HepG2 (cell line): ENCODE data around the gene LSM12. TPM values are rescaled to one million over a fixed set of nuclear protein-coding genes. Genes with fewer than 3 reads are reported as not detected.

ENCODE experiments used
- ATAC-seq: fragments of 200-7000 bp; cut with Tn5 transposase; 3 replicates; pipeline ENCODE4 v1.9.1; 2020; ENCODE audit warnings: mild to moderate bottlenecking, moderate library complexity
- BruUV-seq: library from RNA; stranded (reverse); fragments of 400-500 nt; replicated peaks from 2 replicates; lab custom pipeline; 2021; lab: Mats Ljungman, UMichigan
- CTCF ChIA-PET: fragments of 300-600 bp; formaldehyde crosslinking; extraction: SDS; loops from one replicate; lab custom pipeline; 2021; ENCODE audit warnings: low total read pairs, inconsistent platforms, low intra/inter-chr PET ratio; lab: Yijun Ruan, JAX
- POLR2A ChIA-PET: fragments of 350-600 bp; sonication (Branson Sonifier 250); formaldehyde crosslinking; loops from one replicate; lab custom pipeline; 2020; ENCODE audit warnings: antibody characterized with exemption, inconsistent platforms; lab: Yijun Ruan, JAX
- DNase-seq: peaks from one replicate; pipeline ENCODE4 v3.0.0-alpha.2; 2015; ENCODE audit warnings: low spot score
- FAIRE-seq: peaks from 3 replicates; lab custom pipeline; 2011; peaks lifted over from hg19 to GRCh38; lab: Jason Lieb, UNC
- H2AFZ ChIP-seq: one replicate; pipeline ENCODE4 v1.6.1; 2011; ENCODE audit warnings: low read length, inconsistent platforms
- H3K27ac ChIP-seq: fragments of 300-600 bp; 3 replicates; pipeline ENCODE4 v1.8.0; 2011; ENCODE audit warnings: mixed run types, mild to moderate bottlenecking, mixed read lengths, low read length, inconsistent platforms; ENCODE audit not compliant: insufficient read depth; ENCODE audit errors: extremely low read length
- H3K27me3 ChIP-seq, 2 experiments: fragments of 200-600 bp in 1 of 2; 2 replicates in 1 of 2; 3 replicates in 1 of 2; pipeline versions ENCODE4 v1.6.0 to v1.8.0; 2011; ENCODE audit warnings: low read length in 2 of 2, mild to moderate bottlenecking in 2 of 2, moderate library complexity in 2 of 2, inconsistent platforms in 1 of 2; ENCODE audit not compliant: insufficient read depth in 2 of 2, control insufficient read depth in 1 of 2
- H3K36me3 ChIP-seq, 2 experiments: fragments of 200-600 bp in 1 of 2; replicated peaks in 1 of 2; 2 replicates in 1 of 2; 3 replicates in 1 of 2; pipeline versions ENCODE4 v1.5.1 to v1.8.0; 2011; ENCODE audit warnings: low read length in 2 of 2, inconsistent platforms in 1 of 2; ENCODE audit not compliant: insufficient read depth in 2 of 2, control insufficient read depth in 1 of 2
- H3K4me1 ChIP-seq: 2 replicates; pipeline ENCODE4 v1.5.1; 2012; ENCODE audit warnings: low read length, inconsistent platforms; ENCODE audit not compliant: insufficient read depth
- H3K4me2 ChIP-seq: 2 replicates; pipeline ENCODE4 v1.6.0; 2011; ENCODE audit warnings: low read depth, low read length, inconsistent platforms
- H3K4me3 ChIP-seq, 3 experiments: fragments of 200-600 bp in 1 of 3; sonication (generic), shearing (Covaris generic) in 1 of 3; replicated peaks in 1 of 3; 2 replicates each; pipeline ENCODE4 v1.5.1; 2011 to 2016; ENCODE audit warnings: low read length in 3 of 3, inconsistent platforms in 2 of 3, low read depth in 2 of 3, mild to moderate bottlenecking in 2 of 3, control low read depth in 1 of 3, mixed read lengths in 1 of 3; ENCODE audit not compliant: insufficient read depth in 1 of 3
- H3K79me2 ChIP-seq: one replicate; pipeline ENCODE4 v1.6.1; 2011; ENCODE audit warnings: low read length, inconsistent platforms; ENCODE audit not compliant: insufficient read depth
- H3K9ac ChIP-seq: 2 replicates; pipeline ENCODE4 v1.6.0; 2011; ENCODE audit warnings: mild to moderate bottlenecking, low read depth, low read length, inconsistent platforms; ENCODE audit not compliant: insufficient read depth
- H3K9me3 ChIP-seq: 2 replicates; pipeline ENCODE4 v1.5.1; 2012; ENCODE audit warnings: mild to moderate bottlenecking, low read length
- H4K20me1 ChIP-seq: 2 replicates; pipeline ENCODE4 v1.6.0; 2011; ENCODE audit warnings: inconsistent platforms, mild to moderate bottlenecking, low read length, moderate library complexity; ENCODE audit not compliant: insufficient read depth
- HIVEP1 ChIP-seq: sonication (generic); formaldehyde crosslinking; IDR thresholded peaks from 2 replicates; pipeline ENCODE4 v1.4.0; 2020; ENCODE audit warnings: mild to moderate bottlenecking, missing genetic modification reagents
- NCOA5 ChIP-seq: sonication (generic); formaldehyde crosslinking; IDR thresholded peaks from 2 replicates; pipeline ENCODE4 v1.4.0; 2020; ENCODE audit warnings: missing genetic modification reagents
- NFYC ChIP-seq: IDR thresholded peaks from 2 replicates; pipeline ENCODE4 v1.6.1; 2016; ENCODE audit warnings: missing genetic modification reagents, missing compliant biosample characterization
- NRL ChIP-seq: sonication (generic); formaldehyde crosslinking; IDR thresholded peaks from 2 replicates; pipeline ENCODE4 v1.5.0; 2020; ENCODE audit warnings: missing genetic modification reagents, mild to moderate bottlenecking, moderate library complexity, borderline replicate concordance
- RAD51 ChIP-seq: fragments of 450-650 bp; IDR thresholded peaks from 2 replicates; pipeline ENCODE4 v1.6.1; 2016; ENCODE audit warnings: borderline replicate concordance
- SP2 ChIP-seq: sonication (generic); formaldehyde crosslinking; IDR thresholded peaks from 2 replicates; pipeline ENCODE4 v1.5.1; 2020; ENCODE audit warnings: mild to moderate bottlenecking, missing genetic modification reagents
- SRF ChIP-seq: IDR thresholded peaks from 2 replicates; pipeline ENCODE4 v1.6.1; 2011; ENCODE audit warnings: mild to moderate bottlenecking, low read depth, low read length, moderate library complexity
- STAT5B ChIP-seq: sonication (generic); formaldehyde crosslinking; IDR thresholded peaks from 2 replicates; pipeline ENCODE4 v1.4.0; 2020; ENCODE audit warnings: missing genetic modification reagents
- U2AF2 ChIP-seq: fragments of 200-400 bp; formaldehyde crosslinking; IDR thresholded peaks from 2 replicates; pipeline ENCODE4 v1.6.1; 2017; ENCODE audit warnings: low read depth, mild to moderate bottlenecking, low read length
- WIZ ChIP-seq: sonication (generic); formaldehyde crosslinking; IDR thresholded peaks from 2 replicates; pipeline ENCODE4 v1.5.1; 2020; ENCODE audit warnings: mild to moderate bottlenecking, missing genetic modification reagents
- ZFY ChIP-seq: sonication (generic); formaldehyde crosslinking; IDR thresholded peaks from 2 replicates; pipeline ENCODE4 v1.4.0; 2020; ENCODE audit warnings: missing genetic modification reagents
- ZNF264 ChIP-seq: sonication (generic); formaldehyde crosslinking; IDR thresholded peaks from 2 replicates; pipeline ENCODE4 v1.4.0; 2020; ENCODE audit warnings: missing genetic modification reagents
- ZNF570 ChIP-seq: sonication (generic); formaldehyde crosslinking; IDR thresholded peaks from 2 replicates; pipeline ENCODE4 v1.4.0; 2020; ENCODE audit warnings: mild to moderate bottlenecking, missing genetic modification reagents, borderline replicate concordance
- ZNF597 ChIP-seq: sonication (generic); formaldehyde crosslinking; IDR thresholded peaks from 2 replicates; pipeline ENCODE4 v1.5.0; 2020; ENCODE audit warnings: missing genetic modification reagents
- ZNF746 ChIP-seq: sonication (generic); formaldehyde crosslinking; IDR thresholded peaks from 2 replicates; pipeline ENCODE4 v1.8.0; 2022; ENCODE audit warnings: mild to moderate bottlenecking, missing genetic modification reagents
- ZNF879 ChIP-seq: sonication (generic); formaldehyde crosslinking; IDR thresholded peaks from 2 replicates; pipeline ENCODE4 v1.8.1; 2023; ENCODE audit warnings: missing genetic modification reagents
- ZSCAN30 ChIP-seq: sonication (generic); formaldehyde crosslinking; IDR thresholded peaks from 2 replicates; pipeline ENCODE4 v1.5.0; 2020; ENCODE audit warnings: mild to moderate bottlenecking, missing genetic modification reagents
- WGBS: methylation state at CpG from one replicate; pipeline ENCODE4 v1.1.6; 2017; ENCODE audit warnings: low lambda C conversion rate; 5-methylcytosine and 5-hydroxymethylcytosine counted together
- in situ Hi-C: cut with HindIII; loops from 2 replicates; pipeline ENCODE4 v1.10.0; 2017; ENCODE audit warnings: low pct_unique_long_range_greater_than_20kb; ENCODE audit not compliant: extremely low pct_ligation_motif_present
- intact Hi-C: fragments of 100-400 bp; cut with micrococcal nuclease; formaldehyde crosslinking; loops from one replicate; pipeline ENCODE4 v1.10.0; 2022; ENCODE audit not compliant: unreplicated experiment
- polyA plus RNA-seq, 8 experiments: library from polyadenylated mRNA; depleted of rRNA in 3 of 8; stranded (reverse) in 7 of 8; unstranded in 1 of 8; fragments of >200 nt; fragmentation: Illumina TruSeq in 4 of 8; extraction: Trizol in 4 of 8; gene quantifications; 2 replicates each; pipeline versions ENCODE4 v1.2.1 to v1.2.3, GENCODE V29; 2011 to 2016; ENCODE audit warnings: low read depth in 4 of 8, missing spikeins in 1 of 8, mixed read lengths in 1 of 8; ENCODE audit not compliant: insufficient read depth in 1 of 8
- total RNA-seq, 5 experiments: library from RNA; depleted of rRNA; stranded (reverse); fragments of >200 nt; fragmentation: Illumina TruSeq; extraction: Trizol; gene quantifications; 2 replicates each; pipeline ENCODE4 v1.2.3, GENCODE V29; 2016; ENCODE audit warnings: low read depth in 1 of 5
- TF ChIP-seq, protein P1 (sequence below): sonication (generic); formaldehyde crosslinking; IDR thresholded peaks from 2 replicates; pipeline ENCODE4 v1.5.0; 2020; ENCODE audit warnings: missing genetic modification reagents

Gene LSM12
- total and polyA plus RNA-seq, 2 of the 13 experiments (the other 11 are each of a cell fraction or from before 2014, with no cell fraction given) = 52.8 to 55.7 TPM

DNA sequence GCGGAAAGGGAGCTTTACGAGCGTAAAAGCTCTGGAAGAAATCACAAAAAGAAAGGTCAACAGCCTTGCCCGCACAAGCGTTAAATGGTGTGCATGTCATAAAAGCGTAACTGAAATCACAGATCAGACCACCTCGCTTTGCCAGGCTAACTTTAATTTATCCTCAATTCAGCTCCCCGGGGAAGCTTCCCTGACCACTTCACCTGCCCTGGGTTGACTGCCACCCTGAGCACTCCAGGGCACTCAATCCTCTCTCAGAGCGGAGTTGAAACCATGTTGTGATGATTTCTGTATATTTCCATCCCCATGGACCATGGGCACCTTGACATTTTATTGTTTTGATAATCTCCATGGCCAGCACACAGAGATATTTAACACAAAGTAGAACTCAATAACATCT lies 78.2 kb downstream of the LSM12 start:
- CTCF ChIA-PET = no interaction called here
- Histone ChIP-seq H3K36me3 (no peaks in the 10 kb centered on the region), H3K27ac (no peak overlapping the region), H3K4me2 (no peak overlapping the region), H3K9ac (no peak overlapping the region), H2AFZ (no peak overlapping the region), H3K27me3 (peaks cover 5 to 71% of the 10 kb centered on the region in 2 experiments; a peak in 4 of 5 replicates), H3K4me1 (peaks cover 12% of the 10 kb centered on the region), H3K79me2 (no peaks in the 10 kb centered on the region), H4K20me1 (no peaks in the 10 kb centered on the region), H3K4me3 (no peak overlapping the region), H3K9me3 (no peaks in the 10 kb centered on the region)
- intact Hi-C loops (no loop called here), in situ Hi-C loops (no loop called here)
- POLR2A ChIA-PET = no interaction called here
- ATAC-seq = no peak
- TF ChIP-seq NFYC (CRISPR knock-in tag) (no peak), NRL (CRISPR knock-in tag) (no peak), WIZ (CRISPR knock-in tag) (no peak)
- 47% methylated on average over 9 of the region's 9 CpGs for WGBS
- no TSS peak for BruUV-seq
- no peak for FAIRE-seq
- no peak for DNase-seq

- Histone ChIP-seq H3K4me3 (no peak overlapping the region), H3K79me2 (no peaks in the 10 kb centered on the region), H3K36me3 (no peaks in the 10 kb centered on the region), H3K9me3 (no peaks in the 10 kb centered on the region), H4K20me1 (no peaks in the 10 kb centered on the region), H3K27ac (no peak overlapping the region), H2AFZ (no peak overlapping the region), H3K9ac (no peak overlapping the region), H3K27me3 (peaks cover 6 to 72% of the 10 kb centered on the region in 2 experiments), H3K4me2 (no peak overlapping the region), H3K4me1 (peaks cover 21% of the 10 kb centered on the region)
- no TSS peak for BruUV-seq
- CTCF ChIA-PET = no interaction called here
- ATAC-seq (no peak), DNase-seq (no peak), FAIRE-seq (no peak)
- intact Hi-C loops = no loop called here
- POLR2A ChIA-PET = no interaction called here
- 15% methylated on average over 11 of the region's 12 CpGs for WGBS
- in situ Hi-C loops = no loop called here
- no peak for TF ChIP-seq ZNF746 (CRISPR knock-in tag)
- no peak for TF ChIP-seq ZNF879 (CRISPR knock-in tag)
- TF ChIP-seq ZSCAN30 = no peak
- no peak for TF ChIP-seq RAD51
- TF ChIP-seq HIVEP1 (CRISPR knock-in tag) = no peak
- no peak for TF ChIP-seq U2AF2
- no peak for TF ChIP-seq NCOA5 (CRISPR knock-in tag)
- no peak for TF ChIP-seq ZNF264 (CRISPR knock-in tag)
- TF ChIP-seq SRF = no peak
- TF ChIP-seq SP2 = no peak
- no peak for TF ChIP-seq ZNF597 (CRISPR knock-in tag)
- no peak for TF ChIP-seq ZFY (CRISPR knock-in tag)
- no peak for TF ChIP-seq ZNF570 (CRISPR knock-in tag)
- TF ChIP-seq, protein P1, sequence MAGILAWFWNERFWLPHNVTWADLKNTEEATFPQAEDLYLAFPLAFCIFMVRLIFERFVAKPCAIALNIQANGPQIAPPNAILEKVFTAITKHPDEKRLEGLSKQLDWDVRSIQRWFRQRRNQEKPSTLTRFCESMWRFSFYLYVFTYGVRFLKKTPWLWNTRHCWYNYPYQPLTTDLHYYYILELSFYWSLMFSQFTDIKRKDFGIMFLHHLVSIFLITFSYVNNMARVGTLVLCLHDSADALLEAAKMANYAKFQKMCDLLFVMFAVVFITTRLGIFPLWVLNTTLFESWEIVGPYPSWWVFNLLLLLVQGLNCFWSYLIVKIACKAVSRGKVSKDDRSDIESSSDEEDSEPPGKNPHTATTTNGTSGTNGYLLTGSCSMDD (CRISPR knock-in tag) = no peak
- TF ChIP-seq STAT5B (CRISPR knock-in tag) = no peak
Measured at GRCh38 chr17:43987131-43988021, 79.1 kb downstream of the LSM12 start.
